ENCODE measurements around the gene MRPS6. TPM values are rescaled to one million over a fixed set of nuclear protein-coding genes. Genes with fewer than 3 reads are reported as not detected.

Gene MRPS6
- total RNA-seq, 1 donor from 2014 or later: 129 TPM

GRCh38 chr21:34135330-34135729 is 62.0 kb downstream of the MRPS6 start:
- H3K36me3 Mint-ChIP-seq: peaks cover 59% of the 10 kb centered on the region
- no peak overlapping the region for H3K27ac Mint-ChIP-seq
- peaks cover 24% of the 10 kb centered on the region for H3K4me1 Mint-ChIP-seq
- no peak overlapping the region for H3K4me3 Mint-ChIP-seq
- no peaks in the 10 kb centered on the region for H3K27me3 Mint-ChIP-seq (ENCODE audit: low read depth)
- TF ChIP-seq CTCF (IDR thresholded peaks at IDR 0.05; ENCODE audit: unreplicated experiment): no peak
- no peak for DNase-seq (ENCODE audit: low spot score in 2 of 2, unreplicated experiment in 2 of 2)
- H3K9me3 Mint-ChIP-seq: peaks cover 16% of the 10 kb centered on the region

GRCh38 chr21:34141373-34141772 is 68.0 kb downstream of the MRPS6 start:
- H3K27ac Mint-ChIP-seq: no peak overlapping the region
- H3K4me1 Mint-ChIP-seq: peaks cover 4% of the 10 kb centered on the region
- DNase-seq (ENCODE audit: low spot score in 2 of 2, unreplicated experiment in 2 of 2): no peak
- H3K9me3 Mint-ChIP-seq: peaks cover 21% of the 10 kb centered on the region
- H3K4me3 Mint-ChIP-seq: no peak overlapping the region
- peaks cover 69% of the 10 kb centered on the region for H3K36me3 Mint-ChIP-seq
- no peak for TF ChIP-seq CTCF (IDR thresholded peaks at IDR 0.05; ENCODE audit: unreplicated experiment)
- H3K27me3 Mint-ChIP-seq (ENCODE audit: low read depth): no peaks in the 10 kb centered on the region

GRCh38 chr21:34143685-34144182 is 70.4 kb downstream of the MRPS6 start:
- Mint-ChIP-seq H3K4me3 (no peak overlapping the region), H3K4me1 (peaks cover 22% of the 10 kb centered on the region), H3K9me3 (peaks cover 9% of the 10 kb centered on the region), H3K36me3 (peaks cover 63% of the 10 kb centered on the region), H3K27ac (peak overlapping the region; percentile 73), H3K27me3 (ENCODE audit: low read depth) (no peaks in the 10 kb centered on the region)
- no peak for DNase-seq (ENCODE audit: low spot score in 2 of 2, unreplicated experiment in 2 of 2)
- no peak for TF ChIP-seq CTCF (IDR thresholded peaks at IDR 0.05; ENCODE audit: unreplicated experiment)

- H3K27ac Mint-ChIP-seq: no peak overlapping the region
- TF ChIP-seq CTCF (IDR thresholded peaks at IDR 0.05; ENCODE audit: unreplicated experiment): no peak
- peaks cover 9% of the 10 kb centered on the region for H3K9me3 Mint-ChIP-seq
These were observed 70.8 kb downstream of the MRPS6 start for GRCh38 chr21:34144224-34144623.

GRCh38 chr21:34147792-34148418 is 74.5 kb downstream of the MRPS6 start:
- H3K9me3 Mint-ChIP-seq: peaks cover 26% of the 10 kb centered on the region
- no peak for DNase-seq (ENCODE audit: low spot score in 2 of 2, unreplicated experiment in 2 of 2)

More at GRCh38 chr21:34144224-34144623, 70.8 kb downstream of the MRPS6 start:
- Mint-ChIP-seq H3K4me3 (no peak overlapping the region), H3K27me3 (ENCODE audit: low read depth) (no peaks in the 10 kb centered on the region), H3K4me1 (peaks cover 25% of the 10 kb centered on the region), H3K36me3 (peaks cover 63% of the 10 kb centered on the region)
- DNase-seq (ENCODE audit: low spot score in 2 of 2, unreplicated experiment in 2 of 2): no peak

More at GRCh38 chr21:34147792-34148418, 74.5 kb downstream of the MRPS6 start:
- TF ChIP-seq CTCF (IDR thresholded peaks at IDR 0.05; ENCODE audit: unreplicated experiment): no peak
- H3K4me3 Mint-ChIP-seq: no peak overlapping the region
- H3K27ac Mint-ChIP-seq: peak overlapping the region; percentile 85
- no peaks in the 10 kb centered on the region for H3K27me3 Mint-ChIP-seq (ENCODE audit: low read depth)
- peaks cover 25% of the 10 kb centered on the region for H3K4me1 Mint-ChIP-seq
- H3K36me3 Mint-ChIP-seq: peaks cover 56% of the 10 kb centered on the region
